ENCODE results near the gene SKAP1.
"Not testable (repeated sequence)": the region's sequence is repeated elsewhere in the genome, so short reads cannot be mapped to it uniquely, and the experiment has no call there.

The SKAP1 gene

DNA sequence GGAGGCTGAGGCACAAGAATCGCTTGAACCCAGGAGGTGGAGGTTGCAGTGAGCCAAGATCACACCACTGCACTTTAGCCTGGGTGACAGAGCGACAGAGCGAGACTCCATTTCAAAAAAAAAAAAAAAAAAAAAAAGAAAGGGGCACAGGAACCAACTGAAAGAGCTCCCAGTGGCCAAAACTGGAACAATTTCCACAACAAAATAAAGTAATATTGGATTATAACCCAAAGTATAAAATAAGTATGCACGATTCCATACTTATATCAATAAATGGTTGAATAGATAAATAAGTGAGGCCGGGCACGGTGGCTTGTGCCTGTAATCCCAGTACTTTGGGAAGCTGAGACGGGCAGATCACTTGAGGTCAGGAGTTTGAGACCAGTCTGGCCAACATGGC, 19.2 kb downstream of the SKAP1 start:
- DNase-seq = not testable (repeated sequence)

DNA sequence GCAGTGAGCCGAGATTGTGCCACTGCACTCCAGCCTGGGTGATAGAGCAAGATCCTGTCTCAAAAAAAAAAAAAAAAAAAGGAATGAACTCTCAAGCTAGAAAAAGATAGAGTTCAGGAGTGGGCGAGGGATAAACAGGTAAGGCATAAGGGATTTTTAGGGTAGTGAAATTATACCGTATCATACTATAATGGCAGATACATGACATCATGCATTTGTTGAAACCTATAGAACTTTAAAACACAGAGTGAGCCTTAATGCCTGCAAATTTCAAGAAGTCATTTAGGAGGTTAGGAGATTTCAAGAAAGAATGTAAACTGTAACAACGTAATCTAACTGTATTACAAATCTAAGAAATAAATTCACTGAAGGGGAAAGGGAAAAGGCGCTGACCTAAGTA, 20.4 kb downstream of the SKAP1 start:
- DNase-seq = no peak

GRCh38 chr17:48406936-48407567, 23.0 kb downstream of the SKAP1 start:
- no peak for DNase-seq

GRCh38 chr17:48394821-48395220, 35.2 kb downstream of the SKAP1 start:
- no peak for DNase-seq

GRCh38 chr17:48393283-48393682, 36.7 kb downstream of the SKAP1 start:
- no peak for DNase-seq

DNA sequence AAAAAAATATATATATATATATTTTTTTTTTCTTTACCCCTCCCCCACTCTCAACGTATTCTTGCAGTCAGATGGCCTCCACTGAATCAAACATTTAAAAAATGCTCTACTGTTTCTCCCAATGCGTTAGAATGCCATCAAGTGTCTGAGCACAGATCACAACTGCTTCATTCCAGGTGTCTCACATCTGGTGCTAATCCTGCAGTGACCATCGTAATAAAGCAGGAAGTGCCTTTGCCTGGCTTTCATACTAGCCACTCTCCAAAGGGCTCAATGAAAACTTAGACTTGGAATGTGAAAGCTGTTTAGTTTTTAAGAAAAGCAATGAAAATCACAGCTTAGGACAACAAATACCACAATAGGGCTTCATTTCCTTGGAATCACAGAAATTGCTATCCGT, 37.2 kb downstream of the SKAP1 start:
- DNase-seq = no peak

DNA sequence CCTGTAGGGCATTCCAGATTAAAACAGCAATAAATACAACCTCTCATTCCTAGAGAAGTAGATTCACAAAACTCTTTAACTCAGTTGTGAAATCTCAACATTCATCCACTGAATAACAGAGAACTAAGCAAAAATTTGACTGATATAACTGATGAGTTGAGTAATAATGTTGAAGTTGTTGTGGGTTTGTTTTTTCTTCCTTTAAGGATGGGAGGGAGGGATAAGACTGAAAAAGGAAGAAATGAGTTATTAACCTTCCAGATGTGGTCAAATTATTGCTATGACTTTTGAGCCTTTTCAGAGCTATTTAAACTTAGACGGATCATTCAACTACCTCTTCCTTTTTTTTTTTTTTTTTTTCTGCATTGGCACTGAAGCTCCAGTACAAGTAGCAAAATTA, 38.6 kb downstream of the SKAP1 start:
- no peak for DNase-seq

- no peak for DNase-seq
Measured at GRCh38 chr17:48389903-48390302, 40.1 kb downstream of the SKAP1 start.

DNA sequence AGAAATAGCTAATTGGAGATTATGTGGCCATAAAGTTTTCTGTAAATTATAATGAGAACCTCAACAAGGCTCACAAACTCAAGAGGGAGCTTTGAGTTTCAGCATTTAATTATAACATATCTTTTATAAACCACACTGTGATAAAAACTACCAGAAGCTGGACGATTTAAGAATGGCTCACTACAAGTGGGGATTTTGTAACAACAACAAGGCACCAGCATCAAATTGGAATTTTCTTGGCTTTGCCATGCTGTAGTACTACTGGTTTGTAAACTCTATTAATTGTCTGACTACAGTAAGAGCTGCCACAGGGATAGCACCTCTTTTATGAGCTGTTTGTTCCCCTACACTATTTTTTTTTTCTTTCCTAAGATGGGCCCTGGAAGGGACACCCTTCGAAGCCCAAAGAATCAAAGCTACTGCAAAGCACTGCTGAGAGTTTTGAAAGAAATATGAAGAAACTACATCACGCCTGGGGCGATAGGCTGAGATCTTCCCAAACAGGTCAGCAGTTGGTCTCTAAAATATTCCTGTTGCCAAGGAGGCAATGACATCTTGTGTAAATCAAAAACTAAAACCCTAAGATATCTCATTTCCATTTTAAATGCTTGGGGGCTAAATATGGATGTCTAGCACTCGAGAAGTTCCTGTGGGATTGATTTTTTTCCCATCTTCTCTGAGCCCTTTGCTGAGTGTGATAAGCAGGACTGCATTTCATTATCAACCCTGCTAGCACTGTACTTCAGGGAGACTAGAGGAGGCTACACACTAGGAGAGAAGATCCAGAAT, 40.9 kb downstream of the SKAP1 start:
- DNase-seq = no peak

GRCh38 chr17:48386826-48387225, 43.2 kb downstream of the SKAP1 start:
- DNase-seq = no peak

DNA sequence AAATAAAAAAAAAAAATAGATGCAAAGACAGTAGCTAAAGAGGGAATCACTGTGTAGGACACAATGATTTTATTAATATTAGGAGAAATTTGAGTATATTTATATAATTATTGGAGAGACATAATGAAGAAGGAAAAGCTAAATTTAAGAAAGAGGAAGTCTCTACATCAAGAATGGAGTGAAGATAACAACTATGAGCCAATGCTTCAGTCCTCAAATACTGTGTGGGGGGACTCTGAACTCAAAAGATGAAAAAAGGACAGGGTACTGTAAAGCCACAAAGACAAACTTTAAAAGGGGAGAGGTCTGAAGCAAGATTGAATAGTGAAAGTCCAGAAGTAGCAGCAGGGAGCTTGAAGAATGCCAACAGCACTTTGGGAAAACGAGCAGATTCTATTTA, 44.7 kb downstream of the SKAP1 start:
- DNase-seq = no peak

DNA sequence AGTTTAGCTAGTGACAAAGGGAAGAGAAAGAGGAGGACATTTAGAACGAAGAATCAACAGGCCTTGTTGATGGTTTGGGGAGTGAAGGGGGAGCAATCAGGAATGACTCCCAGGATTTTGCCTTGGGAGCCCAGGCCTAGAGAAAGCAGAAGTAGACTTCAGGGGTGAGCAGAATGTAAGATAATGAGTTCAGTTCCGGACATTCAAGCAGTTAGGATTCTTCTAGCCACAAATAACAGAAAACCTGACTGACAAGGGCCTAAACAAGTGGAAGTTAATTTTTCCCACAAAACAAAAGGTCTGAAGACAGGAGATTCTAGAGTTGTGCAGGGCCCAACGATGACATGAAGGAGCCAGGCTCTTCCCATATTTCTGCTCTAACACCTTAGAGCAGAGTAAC, 45.9 kb downstream of the SKAP1 start:
- no peak for DNase-seq

DNA sequence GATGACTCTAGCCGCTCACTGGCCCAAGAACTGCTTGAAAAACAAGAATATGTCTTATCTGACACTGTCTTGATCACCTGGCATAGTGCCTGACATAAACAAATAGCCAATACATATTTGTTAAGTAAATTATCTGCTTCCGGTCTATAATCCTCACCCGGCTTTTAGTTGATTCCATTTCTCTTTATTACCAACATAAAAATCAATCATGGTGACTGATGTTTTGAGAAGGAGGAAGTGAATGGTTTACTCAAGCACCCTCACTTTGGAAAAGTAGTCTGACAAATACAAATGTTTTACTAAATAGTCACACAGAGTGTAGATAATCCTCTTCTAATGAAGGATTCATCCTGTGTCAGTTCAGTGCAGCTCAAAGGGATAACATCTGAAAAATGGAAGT, 47.0 kb downstream of the SKAP1 start:
- no peak for DNase-seq

- no peak for DNase-seq
Measured at GRCh38 chr17:48378708-48379392, 51.2 kb downstream of the SKAP1 start.

DNA sequence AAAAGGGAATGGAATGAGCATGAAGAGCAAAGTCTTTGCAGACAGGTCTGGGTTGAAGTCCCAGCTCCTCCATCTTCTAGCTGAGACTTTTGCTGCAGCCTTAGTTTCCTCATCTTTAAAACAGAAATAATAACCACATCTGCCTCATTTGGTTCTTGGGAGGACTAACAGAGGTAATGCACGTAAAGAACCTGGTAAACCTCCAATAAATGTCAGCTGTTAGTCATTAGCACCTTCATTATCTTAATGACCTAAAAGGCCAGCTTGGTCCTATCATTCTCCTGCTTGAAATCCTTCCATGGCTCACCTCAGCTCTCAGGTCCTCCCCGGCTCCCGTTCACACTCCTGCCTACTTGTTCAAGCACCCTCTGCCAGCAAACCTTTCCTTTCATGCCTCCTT, 51.8 kb downstream of the SKAP1 start:
- DNase-seq = no peak

DNA sequence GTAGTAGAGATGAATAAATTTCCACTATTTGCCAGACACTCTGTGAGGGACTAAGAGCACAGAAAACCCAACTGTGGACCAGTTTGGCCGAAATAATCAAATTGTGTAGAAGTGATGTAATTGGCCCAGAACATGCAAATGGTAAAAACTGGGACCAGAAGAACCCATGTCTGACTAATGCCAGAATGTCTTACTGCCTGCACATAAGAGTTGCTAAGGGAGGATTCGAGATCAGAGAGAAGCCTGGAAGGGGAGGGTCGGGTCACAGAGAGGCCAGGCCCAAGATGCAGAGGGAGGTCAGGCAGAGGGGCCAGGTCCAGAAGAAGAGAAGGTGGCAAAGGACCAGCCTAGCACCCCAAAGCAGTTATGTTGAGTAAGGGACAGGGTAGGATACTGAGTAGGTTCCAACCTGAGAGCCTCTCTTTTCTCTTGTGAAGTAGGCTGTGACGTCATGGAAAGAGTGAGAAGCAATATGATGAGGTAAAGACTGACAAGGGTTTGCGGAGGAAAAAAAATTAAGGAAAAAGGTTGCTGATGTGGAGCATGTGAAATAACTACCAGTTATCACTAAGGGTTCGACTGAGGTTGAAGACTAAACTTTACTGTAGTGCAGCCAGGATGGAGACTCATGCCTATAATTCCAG, 53.2 kb downstream of the SKAP1 start:
- DNase-seq = no peak

DNA sequence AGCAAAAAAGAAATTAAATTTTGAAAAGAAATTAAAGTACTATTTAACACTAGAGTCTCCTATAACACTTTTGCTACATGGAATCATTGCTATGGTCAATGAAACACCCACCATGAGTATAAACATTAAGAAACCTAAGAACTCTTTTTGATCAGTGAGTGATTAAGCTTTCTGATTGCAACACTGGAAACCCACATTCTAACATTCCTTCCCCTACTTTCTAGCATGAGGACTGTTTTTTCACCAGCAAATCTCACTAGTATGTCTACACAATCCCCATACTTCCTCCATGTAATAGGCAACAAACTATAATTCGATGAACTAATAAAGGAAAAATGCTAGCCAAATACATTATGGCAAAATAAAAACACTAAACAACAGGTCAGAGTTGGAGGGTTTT, 54.7 kb downstream of the SKAP1 start:
- DNase-seq = no peak

DNA sequence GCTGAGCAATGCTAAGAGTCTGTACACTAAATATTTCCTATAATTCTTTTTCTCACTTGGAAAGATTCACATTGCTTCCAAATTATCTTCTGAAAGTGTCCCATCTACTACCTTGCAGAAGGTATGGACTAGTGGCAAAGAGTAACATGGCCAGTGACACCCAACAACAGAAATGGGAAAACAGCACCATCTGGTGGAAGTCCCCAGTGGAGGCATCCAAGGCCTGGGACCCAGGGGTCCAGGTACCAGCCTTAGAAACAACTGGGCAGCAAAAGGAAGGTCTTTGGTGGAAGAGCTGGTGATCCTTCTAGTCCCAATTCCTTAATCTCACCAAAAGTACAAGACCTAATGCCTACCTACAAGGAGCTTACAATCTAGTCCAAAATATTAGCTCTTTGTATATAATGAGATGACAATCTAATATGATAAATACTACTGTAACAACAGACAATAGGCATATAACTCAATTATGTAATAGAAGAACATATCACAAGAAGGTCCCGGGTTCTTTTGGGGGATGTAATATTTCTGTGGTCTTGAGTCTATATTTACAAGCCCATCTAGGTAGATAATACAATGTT, 55.3 kb downstream of the SKAP1 start:
- DNase-seq = peak; percentile 51

DNA sequence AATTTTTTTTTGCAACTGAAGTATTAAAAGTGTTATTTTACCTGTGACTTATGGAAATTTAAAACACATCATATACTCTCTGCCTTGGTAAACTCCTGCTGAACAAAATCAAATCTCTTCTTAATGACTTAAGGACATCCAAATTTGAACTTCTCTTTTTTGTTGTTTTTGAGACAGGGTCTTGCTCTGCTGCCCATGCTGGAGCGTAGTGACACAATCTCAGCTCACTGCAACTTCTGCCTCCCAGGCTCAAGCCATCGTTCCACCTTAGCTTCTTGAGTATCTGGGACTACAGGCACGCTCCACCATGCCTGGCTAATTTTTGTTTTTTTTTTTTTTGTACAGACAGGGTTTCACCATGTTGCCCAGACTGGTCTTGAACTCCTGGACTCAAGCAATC, 56.1 kb downstream of the SKAP1 start:
- DNase-seq = no peak

DNA sequence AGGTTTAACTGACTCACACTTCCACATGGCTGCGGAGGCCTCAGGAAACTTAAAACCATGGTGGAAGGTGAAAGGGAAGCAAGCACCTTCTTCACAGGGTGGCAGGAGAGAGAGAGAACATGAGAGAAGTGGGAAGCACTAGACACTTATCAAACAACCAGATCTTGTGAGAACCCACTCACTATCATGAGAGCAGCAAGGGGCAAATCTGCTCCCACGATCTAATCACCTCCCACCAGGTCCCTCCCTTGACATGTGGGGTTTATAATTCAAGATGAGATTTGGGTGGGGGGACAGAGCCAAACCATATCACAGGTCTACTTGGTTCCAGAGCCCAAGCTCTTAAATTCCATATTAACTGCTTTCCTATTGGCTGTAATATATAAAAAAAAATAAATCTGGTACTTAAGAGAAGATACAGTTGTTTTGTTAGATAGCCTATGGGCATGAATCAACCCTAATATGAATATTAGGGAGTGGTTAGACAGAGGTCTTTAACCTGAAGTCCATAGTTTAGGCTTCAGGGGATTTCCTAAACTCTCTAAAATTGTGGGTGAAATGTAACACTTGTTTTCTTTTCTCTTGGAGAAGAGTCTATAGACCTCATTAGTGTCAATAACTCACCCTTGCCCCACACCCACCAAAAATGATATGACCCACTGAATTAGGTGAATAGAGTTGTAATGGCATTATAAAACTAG, 56.7 kb downstream of the SKAP1 start:
- DNase-seq = no peak

GRCh38 chr17:48368967-48369366, 61.0 kb downstream of the SKAP1 start:
- not testable (repeated sequence) for DNase-seq

DNA sequence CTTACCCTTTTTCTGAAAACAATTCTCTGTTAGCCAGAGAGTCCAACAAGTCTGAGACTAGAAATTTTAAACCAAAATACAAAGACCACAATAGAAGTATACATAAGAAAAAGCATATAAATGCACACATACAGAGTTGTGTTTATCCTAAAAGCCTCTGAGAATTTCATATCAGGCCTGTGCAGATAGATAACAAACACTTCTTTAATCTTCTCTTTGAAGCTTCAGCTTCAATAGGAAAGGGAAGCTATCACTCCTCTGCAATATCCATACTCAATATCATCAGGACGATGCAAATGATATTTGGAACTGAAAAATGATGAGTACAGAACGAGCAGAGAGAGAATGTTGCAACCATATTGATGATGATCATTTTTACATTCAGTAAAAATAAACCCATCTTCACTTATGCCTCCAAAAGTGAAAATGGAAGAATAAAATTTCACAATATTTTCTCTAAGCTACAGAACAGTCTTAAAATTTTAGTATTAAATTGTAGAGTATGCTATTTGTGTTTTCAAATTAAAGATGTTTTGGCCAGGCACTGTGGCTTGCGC, 61.6 kb downstream of the SKAP1 start:
- no peak for DNase-seq
